SH-SY5Y (cell line): ENCODE data around the gene RTCA.

Experiments
- GATA2 ChIP-seq: IDR thresholded peaks from 2 replicates; pipeline ENCODE4 v1.6.1; 2011; ENCODE audit warnings: mild to moderate bottlenecking, low read depth, low read length
- GATA3 ChIP-seq: IDR thresholded peaks from 2 replicates; pipeline ENCODE4 v1.6.1; 2011; ENCODE audit warnings: low read depth, mild to moderate bottlenecking, low read length, moderate library complexity

- TF ChIP-seq GATA3 (no peak), GATA2 (no peak)
Observed at GRCh38 chr1:100305954-100306353, 39.9 kb downstream of the RTCA start.
